Suprapubic skin (tissue), 4 donors: Measurements from ENCODE around the gene PTGIS. TPM values are rescaled to one million over a fixed set of nuclear protein-coding genes. Genes with fewer than 3 reads are reported as not detected.

Experiments used
- DNase-seq, 2 donors: peaks; one replicate each; pipeline ENCODE4 v3.0.0-alpha.2; 2019; ENCODE audit warnings: low spot score in 2 of 2
- H3K27ac ChIP-seq: fragments of 200-600 bp; sonication (generic); one replicate; pipeline ENCODE4 v1.5.1; 2019
- H3K27me3 ChIP-seq: fragments of 200-600 bp; sonication (generic); one replicate; pipeline ENCODE4 v1.5.1; 2019
- H3K36me3 ChIP-seq: fragments of 200-600 bp; sonication (generic); one replicate; pipeline ENCODE4 v1.5.1; 2019
- H3K4me1 ChIP-seq: fragments of 200-600 bp; sonication (generic); one replicate; pipeline ENCODE4 v1.5.1; 2019
- H3K4me3 ChIP-seq: fragments of 200-600 bp; sonication (generic); one replicate; pipeline ENCODE4 v1.5.1; 2019; ENCODE audit warnings: mild to moderate bottlenecking
- H3K9me3 ChIP-seq: fragments of 200-600 bp; sonication (generic); one replicate; pipeline ENCODE4 v1.5.1; 2019
- CTCF ChIP-seq, 2 donors: fragments of 200-600 bp in 1 of 2; fragments of 450-650 bp in 1 of 2; sonication (generic) in 1 of 2; IDR thresholded peaks; one replicate each; pipeline ENCODE4 v1.5.1; 2016 to 2019; ENCODE audit warnings: antibody characterized with exemption in 2 of 2, mild to moderate bottlenecking in 1 of 2, moderate library complexity in 1 of 2
- EP300 ChIP-seq: sonication (generic); formaldehyde crosslinking; IDR thresholded peaks from one replicate; pipeline ENCODE4 v1.6.1; 2017; ENCODE audit warnings: antibody characterized with exemption
- POLR2A ChIP-seq, 2 donors: fragments of 450-650 bp; IDR thresholded peaks; one replicate each; pipeline ENCODE4 v1.6.1; 2017; ENCODE audit warnings: antibody characterized with exemption in 2 of 2, mild to moderate bottlenecking in 2 of 2, moderate library complexity in 2 of 2
- POLR2AphosphoS5 ChIP-seq, 3 donors: sonication (generic); formaldehyde crosslinking; IDR thresholded peaks; one replicate each; pipeline ENCODE4 v1.6.1; 2017; ENCODE audit warnings: antibody characterized with exemption in 3 of 3
- WGBS: methylation state at CpG from one replicate; pipeline ENCODE4 v1.1.5; 2018; 5-methylcytosine and 5-hydroxymethylcytosine counted together
- total RNA-seq, 4 donors: library from RNA; depleted of rRNA; stranded (reverse); fragments of >200 nt; gene quantifications; one replicate each; pipeline ENCODE4 v1.1.0, GENCODE V29; 2016

Gene PTGIS
- total RNA-seq, 4 donors from 2014 or later: 4.3 to 14.4 (median 7.0) TPM

DNA sequence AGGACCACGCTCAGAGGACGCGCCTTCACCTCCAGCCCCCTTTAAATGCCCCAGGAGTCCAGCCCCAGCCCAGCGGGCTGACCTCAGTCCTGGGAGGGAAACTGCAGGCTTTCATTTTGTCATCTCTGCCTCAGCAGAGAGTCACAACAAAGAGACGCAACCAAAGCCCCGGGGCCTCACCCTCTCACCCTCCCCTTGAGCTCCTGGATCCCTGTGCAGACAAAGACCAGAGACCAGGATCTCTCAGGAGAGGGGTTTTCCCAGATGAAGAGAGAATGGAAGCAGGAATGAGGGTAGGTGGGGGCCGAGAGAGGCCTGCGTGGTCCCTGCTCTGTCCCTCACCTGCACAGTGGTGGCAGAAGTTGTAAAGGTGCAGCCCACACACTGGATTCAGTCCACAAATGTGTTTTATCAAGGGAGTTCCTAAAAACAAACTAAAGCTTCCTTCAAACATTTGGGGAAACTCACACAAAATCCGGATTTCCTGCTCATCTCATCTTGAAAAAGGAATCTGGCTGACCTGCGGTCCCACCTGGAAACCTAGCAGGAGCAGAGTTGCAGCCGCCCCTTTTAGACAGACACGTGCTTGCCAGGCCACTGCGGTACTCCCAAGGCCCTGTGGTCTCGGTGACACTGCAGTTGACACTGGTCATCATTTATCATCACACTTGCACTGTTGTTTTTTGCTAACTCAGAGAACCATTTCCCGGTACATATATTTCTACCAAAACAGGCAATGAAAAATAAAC is 27.1 kb downstream of the PTGIS start:
- WGBS: 77% methylated on average over 13 of the region's 15 CpGs
- DNase-seq: no peak
- no peak for TF ChIP-seq EP300
- no peak for TF ChIP-seq POLR2A (IDR thresholded peaks at IDR 0.05)
- no peak for TF ChIP-seq CTCF (IDR thresholded peaks at IDR 0.05)
- TF ChIP-seq POLR2AphosphoS5 (IDR thresholded peaks at IDR 0.05): no peak

DNA sequence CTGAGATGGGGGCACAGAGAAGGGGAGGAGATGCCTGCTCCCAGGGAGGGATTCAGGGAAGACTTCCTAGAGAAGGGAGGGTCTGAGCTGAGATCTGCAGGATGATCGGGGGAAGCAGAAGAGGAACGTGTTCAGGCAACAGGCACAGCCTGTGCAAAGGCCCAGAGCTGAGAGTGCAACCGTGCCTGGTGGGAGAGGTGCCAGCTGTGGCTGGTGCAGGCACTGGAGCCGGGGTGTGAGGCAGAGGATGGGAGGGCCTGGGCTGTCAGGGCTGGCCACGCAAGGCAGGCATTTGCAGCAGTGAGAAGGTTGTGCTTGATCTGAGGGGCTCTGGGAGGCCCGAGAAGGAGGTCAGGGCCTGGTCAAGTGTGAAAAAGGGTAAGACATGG is 27.7 kb downstream of the PTGIS start:
- Histone ChIP-seq H3K36me3 (no peaks in the 10 kb centered on the region), H3K27ac (no peak overlapping the region), H3K27me3 (no peaks in the 10 kb centered on the region), H3K9me3 (no peaks in the 10 kb centered on the region), H3K4me3 (no peak overlapping the region), H3K4me1 (no peaks in the 10 kb centered on the region)
- TF ChIP-seq POLR2AphosphoS5 (IDR thresholded peaks at IDR 0.05) (no peak), EP300 (no peak), CTCF (IDR thresholded peaks at IDR 0.05) (no peak), POLR2A (IDR thresholded peaks at IDR 0.05) (no peak)
- WGBS: 69% methylated on average over 6 of the region's 6 CpGs
- no peak for DNase-seq

More for the DNA sequence above, 27.1 kb downstream of the PTGIS start:
- H3K27me3 ChIP-seq: no peaks in the 10 kb centered on the region
- H3K4me1 ChIP-seq: no peaks in the 10 kb centered on the region
- no peaks in the 10 kb centered on the region for H3K36me3 ChIP-seq
- no peaks in the 10 kb centered on the region for H3K9me3 ChIP-seq
- no peak overlapping the region for H3K4me3 ChIP-seq
- H3K27ac ChIP-seq: no peak overlapping the region

GRCh38 chr20:49539481-49540231 is 28.3 kb downstream of the PTGIS start:
- WGBS: 87% methylated on average over 20 of the region's 21 CpGs
- Histone ChIP-seq H3K9me3 (no peaks in the 10 kb centered on the region), H3K4me1 (peaks cover 5% of the 10 kb centered on the region), H3K4me3 (no peak overlapping the region), H3K36me3 (no peaks in the 10 kb centered on the region), H3K27ac (no peak overlapping the region), H3K27me3 (no peaks in the 10 kb centered on the region)
- TF ChIP-seq POLR2AphosphoS5 (IDR thresholded peaks at IDR 0.05) (no peak), POLR2A (IDR thresholded peaks at IDR 0.05) (no peak), EP300 (no peak), CTCF (IDR thresholded peaks at IDR 0.05) (no peak)
- DNase-seq: no peak

DNA sequence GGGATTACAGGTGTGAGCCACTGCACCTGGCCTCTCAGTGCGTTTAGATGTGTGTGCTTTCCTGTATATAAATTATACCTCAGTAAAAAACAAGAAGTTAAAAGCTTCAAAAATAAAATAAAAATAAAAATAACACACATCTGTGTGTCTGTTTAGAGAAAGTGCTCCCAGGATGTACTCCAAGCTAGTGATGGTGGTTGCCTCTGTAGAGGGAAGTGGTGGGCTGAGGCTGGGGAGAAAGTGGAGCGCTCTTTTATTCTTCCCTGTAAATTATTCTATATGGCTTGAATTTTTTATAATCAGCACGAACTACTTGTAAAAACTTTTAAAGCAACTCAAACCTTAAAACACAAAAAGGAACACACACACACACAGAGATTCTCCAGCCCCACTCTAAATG is 29.0 kb downstream of the PTGIS start:
- 88% methylated on average over 3 of the region's 3 CpGs for WGBS
- H3K27me3 ChIP-seq: no peaks in the 10 kb centered on the region
- H3K4me3 ChIP-seq: no peak overlapping the region
- no peaks in the 10 kb centered on the region for H3K36me3 ChIP-seq
- no peak overlapping the region for H3K27ac ChIP-seq
- no peak for DNase-seq
- peaks cover 11% of the 10 kb centered on the region for H3K4me1 ChIP-seq
- no peaks in the 10 kb centered on the region for H3K9me3 ChIP-seq
- TF ChIP-seq EP300 (no peak), POLR2A (IDR thresholded peaks at IDR 0.05) (no peak), POLR2AphosphoS5 (IDR thresholded peaks at IDR 0.05) (no peak), CTCF (IDR thresholded peaks at IDR 0.05) (no peak)

- 8% methylated on average over 3 of the region's 3 CpGs for WGBS
- Histone ChIP-seq H3K27ac (no peak overlapping the region), H3K27me3 (no peaks in the 10 kb centered on the region), H3K4me3 (no peak overlapping the region), H3K4me1 (peaks cover 11% of the 10 kb centered on the region), H3K9me3 (no peaks in the 10 kb centered on the region), H3K36me3 (no peaks in the 10 kb centered on the region)
- TF ChIP-seq CTCF (IDR thresholded peaks at IDR 0.05) (peak; percentile 62 to 75), POLR2A (IDR thresholded peaks at IDR 0.05) (no peak)
- DNase-seq: no peak
Measured at GRCh38 chr20:49534255-49534712, 33.7 kb downstream of the PTGIS start.
